Duodenal mucosa (tissue), 2 donors: ENCODE measurements around the gene C2CD4C.
"Not testable (repeated sequence)": the region's sequence is repeated elsewhere in the genome, so short reads cannot be mapped to it uniquely, and the experiment has no call there.

ENCODE experiments used
- H3K27ac ChIP-seq: one replicate; pipeline ENCODE4 v1.7.0; 2013; ENCODE audit warnings: low read depth, low read length
- H3K27me3 ChIP-seq, 2 donors: one replicate each; pipeline ENCODE4 v1.7.0; 2013; ENCODE audit warnings: low read length in 2 of 2, control low read depth in 1 of 2; ENCODE audit not compliant: insufficient read depth in 2 of 2, control insufficient read depth in 1 of 2
- H3K36me3 ChIP-seq, 2 donors: one replicate each; pipeline ENCODE4 v1.7.0; 2013; ENCODE audit warnings: low read length in 2 of 2, control low read depth in 1 of 2; ENCODE audit not compliant: insufficient read depth in 2 of 2, control insufficient read depth in 1 of 2
- H3K4me1 ChIP-seq, 2 donors: one replicate each; pipeline ENCODE4 v1.7.0; 2013; ENCODE audit warnings: low read length in 2 of 2, control low read depth in 1 of 2; ENCODE audit not compliant: insufficient read depth in 2 of 2, control insufficient read depth in 1 of 2
- H3K4me3 ChIP-seq, 2 donors: one replicate each; pipeline ENCODE4 v1.7.0; 2013; ENCODE audit warnings: low read length in 2 of 2, low read depth in 1 of 2
- H3K9ac ChIP-seq, 2 donors: one replicate each; pipeline ENCODE4 v1.7.0; 2013; ENCODE audit warnings: low read length in 2 of 2, low read depth in 1 of 2
- H3K9me3 ChIP-seq, 2 donors: one replicate each; pipeline ENCODE4 v1.7.0; 2013; ENCODE audit warnings: low read length in 2 of 2, control low read depth in 1 of 2; ENCODE audit not compliant: control insufficient read depth in 1 of 2

Gene C2CD4C

GRCh38 chr19:390386-391206, 18.4 kb downstream of the C2CD4C start:
- Histone ChIP-seq H3K9ac (no peak overlapping the region), H3K9me3 (peaks cover 0 to 13% of the 10 kb centered on the region in 2 donors), H3K27me3 (peaks cover 0 to 10% of the 10 kb centered on the region in 2 donors), H3K4me1 (no peaks in the 10 kb centered on the region), H3K4me3 (no peak overlapping the region), H3K36me3 (no peaks in the 10 kb centered on the region), H3K27ac (no peak overlapping the region)

GRCh38 chr19:389935-390289, 19.0 kb downstream of the C2CD4C start:
- H3K4me3 ChIP-seq: no peak overlapping the region
- H3K9me3 ChIP-seq: peaks cover 0 to 10% of the 10 kb centered on the region in 2 donors
- no peaks in the 10 kb centered on the region for H3K4me1 ChIP-seq
- no peaks in the 10 kb centered on the region for H3K36me3 ChIP-seq
- no peak overlapping the region for H3K27ac ChIP-seq
- peaks cover 0 to 10% of the 10 kb centered on the region in 2 donors for H3K27me3 ChIP-seq
- H3K9ac ChIP-seq: no peak overlapping the region

GRCh38 chr19:389255-389934, 19.6 kb downstream of the C2CD4C start:
- Histone ChIP-seq H3K27ac (no peak overlapping the region), H3K27me3 (peaks cover 3 to 13% of the 10 kb centered on the region in 2 donors), H3K36me3 (no peaks in the 10 kb centered on the region), H3K9ac (no peak overlapping the region), H3K9me3 (peaks cover 0 to 9% of the 10 kb centered on the region in 2 donors), H3K4me1 (no peaks in the 10 kb centered on the region), H3K4me3 (no peak overlapping the region)

GRCh38 chr19:388691-389090, 20.3 kb downstream of the C2CD4C start:
- peaks cover 10 to 18% of the 10 kb centered on the region in 2 donors for H3K27me3 ChIP-seq
- no peak overlapping the region for H3K9ac ChIP-seq
- no peaks in the 10 kb centered on the region for H3K4me1 ChIP-seq
- peaks cover 0 to 5% of the 10 kb centered on the region in 2 donors for H3K9me3 ChIP-seq
- H3K27ac ChIP-seq: no peak overlapping the region
- H3K4me3 ChIP-seq: no peak overlapping the region
- H3K36me3 ChIP-seq: no peaks in the 10 kb centered on the region

GRCh38 chr19:387777-388176, 21.2 kb downstream of the C2CD4C start:
- Histone ChIP-seq H3K36me3 (no peaks in the 10 kb centered on the region), H3K27ac (no peak overlapping the region), H3K9me3 (no peaks in the 10 kb centered on the region), H3K4me1 (no peaks in the 10 kb centered on the region), H3K4me3 (no peak overlapping the region), H3K27me3 (peaks cover 18 to 23% of the 10 kb centered on the region in 2 donors), H3K9ac (no peak overlapping the region)

- H3K27me3 ChIP-seq: peaks cover 18 to 25% of the 10 kb centered on the region in 2 donors
- not testable (repeated sequence) for H3K9me3 ChIP-seq, H3K9ac ChIP-seq, H3K4me1 ChIP-seq, H3K36me3 ChIP-seq, H3K4me3 ChIP-seq, H3K27ac ChIP-seq
These were observed 22.2 kb downstream of the C2CD4C start for GRCh38 chr19:386632-387301.

- not testable (repeated sequence) for H3K27ac ChIP-seq, H3K9ac ChIP-seq, H3K36me3 ChIP-seq, H3K4me3 ChIP-seq, H3K4me1 ChIP-seq, H3K9me3 ChIP-seq
- peaks cover 18 to 25% of the 10 kb centered on the region in 2 donors for H3K27me3 ChIP-seq
These were observed 22.8 kb downstream of the C2CD4C start for GRCh38 chr19:386189-386588.

GRCh38 chr19:384799-385169, 24.2 kb downstream of the C2CD4C start:
- H3K27ac ChIP-seq: no peak overlapping the region
- H3K36me3 ChIP-seq: no peaks in the 10 kb centered on the region
- H3K27me3 ChIP-seq: peaks cover 18 to 25% of the 10 kb centered on the region in 2 donors

GRCh38 chr19:383922-384798, 24.8 kb downstream of the C2CD4C start:
- Histone ChIP-seq H3K4me1 (no peaks in the 10 kb centered on the region), H3K27me3 (peaks cover 18 to 21% of the 10 kb centered on the region in 2 donors), H3K36me3 (no peaks in the 10 kb centered on the region), H3K9me3 (no peaks in the 10 kb centered on the region), H3K4me3 (no peak overlapping the region), H3K27ac (no peak overlapping the region), H3K9ac (no peak overlapping the region)

More at GRCh38 chr19:384799-385169, 24.2 kb downstream of the C2CD4C start:
- Histone ChIP-seq H3K4me1 (no peaks in the 10 kb centered on the region), H3K4me3 (no peak overlapping the region), H3K9me3 (no peaks in the 10 kb centered on the region), H3K9ac (no peak overlapping the region)
